ENCODE results near the gene XIST.
"Not testable (repeated sequence)": the region's sequence is repeated elsewhere in the genome, so short reads cannot be mapped to it uniquely, and the experiment has no call there.

XIST gene

DNA sequence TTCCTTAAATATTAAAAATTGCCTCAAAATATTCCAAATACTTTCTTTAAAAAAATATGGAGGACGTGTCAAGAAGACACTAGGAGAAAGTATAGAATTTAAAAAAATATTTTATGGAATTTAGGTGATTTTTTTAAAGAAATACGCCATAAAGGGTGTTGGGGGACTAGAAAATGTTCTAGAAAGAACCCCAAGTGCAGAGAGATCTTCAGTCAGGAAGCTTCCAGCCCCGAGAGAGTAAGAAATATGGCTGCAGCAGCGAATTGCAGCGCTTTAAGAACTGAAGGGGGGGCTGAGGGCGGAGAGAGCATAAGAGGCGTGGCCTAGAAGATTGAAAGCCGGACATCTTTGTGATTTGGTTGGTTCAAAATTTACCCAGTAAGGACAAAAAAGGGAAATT, at the start of gene XIST:
Gene XIST (minus strand): TSS at position 248 of the 400 bp plus-strand sequence.
- peak; percentile 79 for DNase-seq (ENCODE audit: low read depth)

DNA sequence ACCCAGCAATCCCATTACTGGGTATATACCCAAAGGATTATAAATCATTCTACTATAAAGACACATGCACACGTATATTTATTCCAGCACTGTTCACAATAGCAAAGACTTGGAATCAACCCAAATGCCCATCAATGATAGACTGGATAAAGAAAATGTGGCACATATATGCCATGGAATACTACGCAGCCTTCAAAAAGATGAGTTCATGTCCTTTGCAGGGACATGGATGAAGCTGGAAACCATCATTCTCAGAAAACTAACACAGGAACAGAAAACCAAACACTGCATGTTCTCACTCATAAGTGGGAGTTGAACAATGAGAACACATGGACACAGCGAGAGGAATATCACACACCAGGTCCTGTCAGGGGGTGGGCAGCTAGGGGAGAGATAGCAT, 45.8 kb upstream of the XIST start:
- not testable (repeated sequence) for DNase-seq (ENCODE audit: low read depth)

DNA sequence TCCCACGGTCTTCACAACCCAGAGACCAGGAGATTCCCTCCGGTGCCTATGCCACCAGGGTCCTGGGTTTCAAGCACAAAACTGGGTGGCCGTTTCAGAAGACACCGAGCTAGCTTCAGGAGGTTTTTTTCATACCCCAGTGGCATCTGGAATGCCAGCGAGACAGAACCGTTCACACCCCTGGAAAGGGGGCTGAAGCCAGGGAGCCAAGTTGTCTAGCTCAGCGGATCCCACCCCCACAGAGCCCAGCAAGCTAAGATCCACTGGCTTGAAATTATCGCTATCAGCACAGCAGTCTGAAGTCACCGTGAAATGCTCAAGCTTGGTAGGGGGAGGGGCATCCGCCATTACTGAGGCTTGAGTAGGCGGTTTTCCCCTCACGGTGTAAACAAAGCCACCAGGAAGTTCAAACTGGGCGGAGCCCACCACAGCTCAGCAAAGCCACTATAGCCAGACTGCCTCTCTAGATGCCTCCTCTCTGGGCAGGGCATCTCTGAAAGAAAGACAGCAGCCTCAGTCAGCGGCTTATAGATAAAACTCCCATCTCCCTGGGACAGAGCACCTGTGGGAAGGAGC, 40.1 kb upstream of the XIST start:
- DNase-seq (ENCODE audit: low read depth) = not testable (repeated sequence)

DNA sequence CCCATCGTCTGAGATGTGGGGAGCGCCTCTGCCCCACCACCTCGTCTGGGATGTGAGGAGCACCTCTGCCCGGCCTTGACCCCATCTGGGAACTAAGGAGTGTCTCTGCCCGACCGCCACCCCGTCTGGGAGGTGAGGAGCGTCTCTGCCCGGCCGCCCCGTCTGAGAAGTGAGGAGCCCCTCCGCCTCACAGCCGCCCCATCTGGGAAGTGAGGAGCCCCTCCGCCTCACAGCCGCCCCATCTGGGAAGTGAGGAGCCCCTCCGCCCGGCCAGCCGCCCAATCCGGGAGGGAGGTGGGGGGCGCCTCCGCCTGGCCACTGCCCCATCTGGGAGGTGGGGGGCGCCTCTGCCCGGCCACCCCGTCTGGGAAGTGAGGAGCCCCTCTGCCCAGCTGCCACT, 29.7 kb upstream of the XIST start:
- DNase-seq (ENCODE audit: low read depth) = not testable (repeated sequence)

DNA sequence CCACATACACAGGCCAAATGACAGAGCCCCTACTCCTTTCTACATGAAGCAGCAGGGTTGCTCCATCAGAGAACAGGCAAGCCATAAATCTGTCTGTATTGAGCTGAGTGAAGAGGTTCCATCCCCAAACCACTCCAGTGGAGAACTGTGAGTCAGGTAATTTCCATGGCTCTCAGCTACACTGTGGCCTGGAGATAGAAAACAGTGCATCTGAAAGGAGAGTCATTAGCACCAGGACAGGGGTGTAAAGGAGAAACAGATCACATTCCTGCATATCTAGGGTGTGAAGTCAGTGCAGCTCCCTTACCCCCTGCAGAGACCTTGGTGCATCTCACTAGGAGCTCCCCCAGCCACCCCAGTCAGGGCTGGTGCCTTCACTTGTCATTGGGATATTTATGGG, 25.2 kb upstream of the XIST start:
- DNase-seq (ENCODE audit: low read depth) = no peak

DNA sequence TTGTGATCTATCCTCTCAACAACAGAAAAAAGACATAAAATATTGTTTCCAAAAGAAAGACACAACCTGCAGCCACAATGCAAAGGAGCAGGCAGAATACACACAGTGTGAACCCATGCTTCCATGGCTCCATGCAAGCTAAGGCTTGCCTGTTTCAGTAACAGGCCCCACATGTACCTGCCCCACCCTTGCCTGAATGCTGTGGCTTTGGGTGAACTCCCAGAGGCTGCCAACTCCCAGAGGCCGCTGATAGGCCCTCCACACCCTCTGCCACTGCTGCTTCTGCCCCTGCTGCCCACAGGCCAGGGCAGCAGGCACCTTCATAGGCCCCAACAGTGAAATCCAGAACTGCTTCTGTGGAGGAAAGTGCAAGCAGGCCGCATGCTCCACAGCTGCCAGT, 24.4 kb upstream of the XIST start:
- no peak for DNase-seq (ENCODE audit: low read depth)

DNA sequence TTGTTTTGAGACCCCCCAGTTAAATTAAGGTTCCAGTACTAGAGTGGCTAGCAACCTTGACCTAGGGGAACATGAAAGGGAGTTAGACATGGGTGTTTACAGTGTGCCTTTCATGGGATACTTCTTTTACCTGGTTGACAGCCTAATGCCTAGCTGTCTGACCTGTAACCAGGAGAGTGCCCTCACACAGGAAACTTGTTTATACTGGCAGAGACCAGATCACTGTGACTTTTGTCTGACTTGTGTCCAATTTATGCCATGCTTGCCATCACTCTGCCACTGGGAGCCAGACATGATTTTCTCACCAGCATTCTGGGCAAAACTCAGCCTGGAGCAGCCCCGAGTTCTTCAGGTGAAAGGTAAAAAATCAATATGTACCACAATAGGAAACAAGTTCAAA, 16.4 kb upstream of the XIST start:
- DNase-seq (ENCODE audit: low read depth) = no peak

DNA sequence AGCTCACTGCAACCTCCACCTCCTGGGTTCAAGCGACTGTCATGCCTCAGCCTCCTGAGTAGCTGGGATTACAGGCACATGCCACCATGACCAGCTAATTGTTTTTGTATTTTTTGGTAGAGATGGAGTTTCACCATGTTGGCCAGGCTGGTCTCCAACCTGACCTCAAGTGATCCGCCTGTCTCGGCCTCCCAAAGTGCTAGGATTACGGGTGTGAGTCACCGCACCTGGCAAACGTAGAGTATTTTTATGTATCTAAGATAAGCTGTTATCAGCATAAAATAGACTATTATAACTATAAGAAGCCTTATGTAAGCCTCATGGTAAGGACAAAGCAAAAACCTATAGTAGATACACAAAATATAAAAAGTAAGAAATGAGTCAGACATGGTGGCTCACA, 14.6 kb upstream of the XIST start:
- DNase-seq (ENCODE audit: low read depth) = no peak

DNA sequence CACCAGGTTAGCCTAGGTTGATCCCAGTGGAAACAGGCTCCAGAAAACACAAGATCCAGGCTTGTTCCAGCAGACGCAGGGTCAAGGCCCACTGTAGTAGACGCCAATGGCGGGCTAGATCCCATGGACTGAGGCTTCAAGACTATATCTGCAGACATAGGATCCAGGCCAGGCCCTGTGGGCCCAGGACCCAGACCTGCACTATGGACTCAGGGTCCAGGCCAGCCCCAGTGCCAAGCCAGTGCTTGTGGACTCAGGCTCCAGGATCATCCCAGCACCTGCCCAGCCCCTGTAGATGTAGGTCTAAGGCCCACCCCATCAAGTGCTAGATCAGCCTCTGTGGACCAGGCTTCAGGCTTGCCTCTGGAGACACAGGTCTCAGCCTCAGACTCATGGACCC, 11.3 kb upstream of the XIST start:
- no peak for DNase-seq (ENCODE audit: low read depth)

DNA sequence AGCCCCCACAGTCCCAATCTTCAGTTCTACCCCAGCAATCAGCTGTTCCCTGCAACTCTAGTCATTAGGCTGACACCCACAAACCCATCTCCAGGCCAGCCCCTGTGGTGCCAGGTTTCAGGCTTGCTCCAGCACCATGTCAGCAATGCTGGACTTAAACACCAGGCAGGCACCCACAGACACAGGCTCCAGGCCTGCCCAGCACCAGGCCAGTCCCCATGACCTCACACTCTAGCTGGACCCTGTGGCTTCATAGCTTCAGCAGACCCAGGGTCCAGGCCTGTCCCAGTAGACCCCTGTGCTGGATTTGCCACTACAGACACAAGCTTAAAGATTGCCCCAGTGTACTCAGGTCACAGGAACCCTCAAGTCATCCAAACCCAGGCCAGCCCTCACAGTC, 10.8 kb upstream of the XIST start:
- DNase-seq (ENCODE audit: low read depth) = no peak

DNA sequence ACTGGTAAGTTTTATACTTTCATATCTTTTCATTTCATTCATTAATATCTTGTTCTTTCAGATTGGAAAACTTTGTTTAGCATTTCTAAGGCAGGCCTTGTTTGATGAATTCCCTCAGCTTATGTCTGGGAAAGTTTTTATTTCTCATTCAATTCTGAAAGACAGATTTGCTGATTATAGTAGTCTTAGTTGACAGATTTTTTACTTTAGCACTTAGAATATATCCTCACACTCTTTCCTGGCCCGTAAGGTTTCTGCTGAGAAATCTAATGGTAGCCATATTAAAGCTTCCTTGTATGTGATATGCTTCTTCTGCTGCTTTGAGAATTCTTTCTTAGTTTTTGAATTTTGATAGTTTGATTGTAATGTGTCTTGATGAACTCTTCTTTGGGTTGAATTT, 7.1 kb upstream of the XIST start:
- no peak for DNase-seq (ENCODE audit: low read depth)

DNA sequence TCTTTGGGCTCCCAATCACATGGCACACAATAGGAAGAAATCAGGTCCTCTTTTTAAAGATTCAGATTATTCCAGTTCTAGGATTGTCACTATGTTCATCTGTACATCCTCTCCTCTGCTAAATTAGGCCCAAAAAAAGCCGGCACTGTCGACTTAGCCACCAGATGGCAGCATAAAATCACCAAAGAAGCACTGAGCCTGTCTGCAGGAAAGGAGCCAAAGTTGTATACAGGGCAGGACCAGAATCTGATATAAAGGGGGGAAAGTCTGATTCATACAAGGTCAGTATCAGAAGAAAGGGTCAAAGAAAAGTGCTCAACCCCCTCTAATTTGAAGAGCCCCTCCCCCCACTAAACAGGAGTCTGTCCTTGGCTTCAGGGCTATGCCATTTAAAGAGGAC, 3.0 kb upstream of the XIST start:
- DNase-seq (ENCODE audit: low read depth) = peak; percentile 61

DNA sequence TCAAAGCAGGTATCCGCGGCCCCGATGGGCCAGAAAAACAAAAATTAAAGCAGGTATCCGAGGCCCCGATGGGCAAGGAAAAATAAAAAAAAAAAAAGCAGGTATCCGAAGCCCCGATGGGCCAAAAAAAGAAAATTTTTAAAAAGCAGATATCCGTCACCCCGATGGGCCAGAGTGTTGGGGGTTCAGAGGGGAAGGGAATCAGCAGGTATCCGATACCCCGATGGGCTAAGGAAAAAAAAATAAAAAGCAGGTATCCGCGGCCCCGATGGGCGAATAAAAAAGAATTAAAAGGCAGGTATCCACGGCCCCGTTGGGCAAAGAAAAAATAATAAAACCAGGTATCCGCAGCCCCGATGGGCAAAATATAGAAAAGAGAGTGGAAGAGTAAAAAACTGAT, 492 bp downstream of the XIST start:
- no peak for DNase-seq (ENCODE audit: low read depth)

DNA sequence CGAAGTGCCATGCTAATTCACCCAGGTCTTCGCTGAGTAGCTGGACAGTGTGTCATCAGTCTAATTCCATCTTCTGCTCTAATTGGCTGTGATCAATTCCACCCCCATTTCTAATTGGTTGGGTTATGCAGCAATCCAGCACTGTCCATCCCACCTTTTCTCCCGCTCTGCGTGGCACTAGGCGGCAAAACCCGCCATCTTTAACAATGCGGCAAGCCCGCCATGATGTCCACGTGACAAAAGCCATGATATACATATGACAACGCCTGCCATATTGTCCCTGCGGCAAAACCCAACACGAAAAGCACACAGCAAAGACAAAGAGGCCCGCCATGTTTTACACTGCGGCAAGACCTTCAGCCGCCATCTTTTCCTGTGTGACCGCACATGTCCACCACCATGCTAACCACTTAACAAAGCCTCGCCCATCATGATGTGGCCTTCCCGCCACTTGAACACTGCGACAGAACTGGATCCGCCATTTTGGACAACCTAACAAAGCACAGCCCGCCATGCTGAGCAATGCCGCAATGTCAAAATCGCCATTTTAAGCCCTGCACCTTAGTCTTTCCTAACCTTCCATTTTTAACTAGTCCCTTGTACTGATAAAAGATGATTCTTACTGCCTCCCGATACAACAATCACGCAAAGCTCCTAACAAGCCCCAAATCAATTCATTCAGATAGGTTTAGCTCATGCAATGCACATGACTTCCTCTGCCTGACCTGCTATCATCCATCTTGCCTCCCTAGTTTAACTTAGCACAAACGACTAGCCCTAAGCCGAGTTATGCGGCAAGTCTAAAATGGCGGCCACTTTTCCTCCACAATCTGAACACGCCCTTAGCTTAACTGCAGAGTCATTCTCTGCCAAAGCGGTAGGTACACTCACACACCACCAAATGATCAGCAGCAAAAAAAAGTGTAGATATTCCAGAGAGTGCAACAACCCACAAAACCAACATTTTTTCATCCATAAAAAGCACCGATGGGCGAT, 1.2 kb downstream of the XIST start:
- DNase-seq (ENCODE audit: low read depth) = peak; percentile 93

DNA sequence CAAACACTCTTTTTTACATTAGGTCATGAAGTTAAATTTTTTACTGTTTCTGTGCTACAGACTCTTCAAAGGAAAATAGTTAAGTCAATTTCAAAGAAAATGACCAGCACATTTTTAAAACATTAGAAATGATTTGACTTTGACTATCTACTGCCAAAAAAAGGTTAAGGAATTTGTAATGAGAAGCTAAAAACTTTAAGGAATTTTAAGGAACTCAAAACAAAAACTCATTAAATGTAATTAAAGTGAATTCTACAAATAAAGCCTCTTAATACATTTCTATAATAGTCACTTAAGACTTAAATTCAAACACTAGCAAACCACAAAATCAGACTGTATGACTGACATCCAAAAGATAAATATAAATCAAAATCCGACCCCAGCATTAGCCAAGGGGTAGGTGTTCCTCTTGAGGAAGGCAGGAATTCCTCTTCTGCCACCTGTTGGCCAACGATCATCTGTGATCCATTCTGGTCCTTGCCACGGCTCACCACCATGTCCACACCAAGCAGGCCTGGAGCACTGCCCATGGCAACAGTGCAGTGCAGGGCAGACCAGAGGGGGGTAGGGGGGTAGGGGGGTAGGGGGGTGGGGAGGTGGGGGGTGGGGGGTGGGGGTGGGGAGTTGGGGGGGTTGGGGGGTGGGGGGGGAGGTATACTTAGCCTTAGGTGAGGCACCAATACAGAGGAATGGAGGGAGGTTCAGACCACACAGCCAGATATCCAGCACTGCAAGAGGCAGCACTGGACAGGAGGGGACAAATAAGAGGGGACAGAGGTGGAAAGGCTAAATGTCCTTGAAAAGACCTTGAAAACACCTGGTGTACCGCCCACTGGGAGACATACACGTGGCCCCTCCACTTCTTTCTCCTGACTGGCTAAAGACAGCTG, 2.1 kb downstream of the XIST start:
- DNase-seq (ENCODE audit: low read depth) = peak; percentile 17

DNA sequence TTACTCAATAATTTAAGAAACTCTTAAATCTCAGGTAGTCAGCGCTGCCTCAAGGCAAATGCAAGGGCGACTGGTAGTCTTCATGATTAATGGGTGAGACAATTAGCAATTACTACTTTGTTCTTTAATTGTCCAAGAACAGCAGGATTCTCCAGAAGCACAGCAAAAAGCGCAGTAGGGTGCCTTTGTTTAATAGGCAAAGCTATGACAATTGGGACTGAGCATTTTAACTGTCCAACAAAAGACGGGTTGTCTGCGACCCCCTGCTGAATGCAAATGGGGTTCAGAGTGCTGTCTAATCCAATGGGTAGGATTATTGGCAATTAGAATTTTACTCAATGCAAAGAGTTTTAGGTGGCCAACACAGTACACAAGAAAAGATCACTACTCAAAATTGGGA, 3.4 kb downstream of the XIST start:
- no peak for DNase-seq (ENCODE audit: low read depth)

DNA sequence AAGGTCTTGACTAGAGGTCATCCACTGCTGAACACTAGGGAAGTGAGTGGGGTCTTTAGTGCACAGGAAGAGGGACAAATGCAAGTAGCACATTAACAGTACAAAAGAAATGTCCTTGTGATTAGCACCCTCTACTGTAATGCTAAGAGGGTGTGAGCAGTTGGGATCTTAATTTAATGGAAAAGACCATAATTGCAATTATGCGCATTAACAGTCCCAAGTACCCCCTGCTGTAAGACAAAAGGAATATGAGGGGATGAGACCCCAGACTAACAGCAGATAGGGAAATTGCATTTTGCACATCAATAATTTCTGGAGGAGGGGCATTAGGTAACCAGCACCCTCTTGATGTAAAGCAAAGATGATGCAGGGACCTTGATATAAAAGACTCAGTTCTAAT, 4.5 kb downstream of the XIST start:
- DNase-seq (ENCODE audit: low read depth) = no peak

DNA sequence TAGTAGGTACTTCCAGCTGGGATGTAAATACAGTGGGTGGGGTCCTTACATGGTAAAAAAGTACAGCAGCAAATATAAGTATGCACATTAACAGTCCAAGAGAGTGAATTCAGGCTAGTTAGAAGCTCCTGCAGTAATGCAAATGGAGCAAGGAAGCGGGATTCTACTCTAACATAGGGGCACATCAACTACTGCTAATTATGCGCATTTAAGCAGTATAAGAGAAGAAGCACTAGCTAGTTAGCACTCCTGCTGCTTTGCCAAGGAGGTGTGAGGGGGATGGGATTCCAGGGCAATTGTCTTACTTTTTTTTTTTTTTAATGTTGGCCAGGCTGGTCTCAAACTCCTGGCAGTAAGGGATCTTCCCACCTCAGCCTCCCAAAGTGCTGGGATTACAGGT, 5.4 kb downstream of the XIST start:
- DNase-seq (ENCODE audit: low read depth) = no peak

DNA sequence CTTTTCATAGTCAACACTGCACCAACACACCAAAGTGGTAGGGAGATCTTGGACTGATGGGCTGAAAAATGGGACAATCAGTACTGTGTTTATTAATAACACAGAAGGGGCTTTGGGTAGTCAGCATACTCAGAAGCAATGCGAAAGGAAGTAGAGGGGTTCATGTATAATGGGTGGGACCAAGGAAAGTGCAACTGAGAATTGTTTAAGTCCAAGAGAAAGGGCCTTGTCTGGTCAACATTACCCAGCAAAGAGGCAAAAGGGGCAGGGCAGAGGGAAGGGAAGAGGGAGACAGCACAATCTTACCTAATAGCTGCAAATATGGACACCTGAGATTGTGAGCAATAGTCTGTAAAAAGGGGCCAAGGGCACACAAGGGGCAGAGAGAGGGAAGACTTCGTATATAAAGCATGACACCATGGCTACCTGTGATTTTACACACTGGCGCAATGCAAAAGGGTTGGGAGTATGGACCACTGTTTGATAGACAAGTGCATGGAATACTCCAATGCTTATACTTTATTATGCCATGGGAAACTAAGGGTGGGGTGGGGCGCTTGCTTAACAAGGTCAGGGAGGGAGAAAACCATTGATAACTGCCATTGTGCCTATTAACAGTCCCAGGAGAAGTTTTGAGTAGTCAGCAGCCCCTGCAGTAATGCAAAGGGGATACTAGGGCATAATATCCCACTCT, 9.8 kb downstream of the XIST start:
- no peak for DNase-seq (ENCODE audit: low read depth)

DNA sequence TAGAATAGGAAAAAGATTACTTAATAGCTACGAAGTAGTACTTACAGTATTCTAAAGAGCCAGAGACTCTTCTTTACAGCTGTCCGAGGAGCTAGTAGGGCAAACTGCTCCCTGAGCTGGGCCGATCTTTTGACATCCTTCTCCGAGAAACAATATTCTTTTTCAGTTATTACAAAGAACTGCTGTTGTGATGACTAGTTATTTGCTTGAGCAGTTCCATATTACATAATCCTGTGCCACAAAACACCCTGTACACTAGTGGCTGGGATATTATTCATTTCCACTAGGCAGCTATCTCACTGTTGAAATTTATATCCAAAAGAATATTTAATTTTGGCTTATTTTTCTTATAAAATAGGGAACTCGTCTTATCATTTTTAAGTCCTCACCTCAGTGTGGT, 11.2 kb downstream of the XIST start:
- DNase-seq (ENCODE audit: low read depth) = no peak

DNA sequence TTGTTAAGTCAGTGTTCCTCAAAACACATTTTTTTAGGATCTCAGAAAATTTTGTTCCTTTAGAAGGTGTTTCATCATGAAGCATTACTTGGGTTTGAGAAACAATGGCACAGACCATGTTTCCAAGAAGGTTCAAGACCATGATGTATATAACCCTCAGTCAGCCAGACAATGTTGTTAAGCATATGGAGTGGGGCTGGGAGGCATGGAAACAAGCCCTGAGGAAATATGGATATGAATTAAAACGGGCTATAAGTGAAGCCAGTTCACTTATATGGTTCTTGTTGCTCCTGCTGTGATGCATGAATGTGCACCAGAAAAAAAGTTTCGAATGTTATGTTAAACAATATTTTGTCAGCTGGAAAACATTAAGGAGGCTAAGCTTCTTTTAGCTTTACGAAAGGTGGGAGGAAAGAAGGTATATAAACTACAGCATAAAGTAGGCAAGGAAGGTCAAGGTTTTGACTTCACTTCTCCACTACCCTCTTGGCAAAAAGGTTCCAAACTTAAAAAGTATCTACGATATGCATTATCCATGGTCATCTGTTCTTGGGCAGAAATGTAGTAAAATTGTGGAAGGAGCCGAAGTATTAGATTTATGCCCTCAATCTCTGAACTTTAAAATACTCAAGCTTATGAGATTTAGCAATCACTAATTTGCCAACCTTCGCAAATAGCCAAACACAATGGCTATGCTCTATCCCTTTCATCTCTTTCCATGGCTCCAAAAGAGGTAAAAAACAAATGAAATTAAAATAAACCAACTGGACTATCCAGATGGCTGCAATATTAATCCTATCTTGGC, 12.2 kb downstream of the XIST start:
- DNase-seq (ENCODE audit: low read depth) = no peak
